ENCODE data around the gene SPACA7. TPM values are rescaled to one million over a fixed set of nuclear protein-coding genes. Genes with fewer than 3 reads are reported as not detected.

Gene SPACA7
- total and polyA plus RNA-seq, 4 donors = not detected

GRCh38 chr13:112448621-112449544, 72.7 kb downstream of the SPACA7 start:
- Histone ChIP-seq H3K9ac (ENCODE audit: low read depth in 1 of 2, low read length in 2 of 2) (no peak overlapping the region), H3K27me3 (ENCODE audit: control insufficient read depth in 4 of 4, insufficient read depth in 4 of 4, low read length in 3 of 4) (no peaks in the 10 kb centered on the region), H3K36me3 (ENCODE audit: control insufficient read depth in 4 of 4, insufficient read depth in 3 of 4, low read depth in 1 of 4, low read length in 3 of 4) (peaks cover 0 to 3% (median 0%) of the 10 kb centered on the region in 4 donors), H3K4me1 (ENCODE audit: control insufficient read depth in 4 of 4, insufficient read depth in 4 of 4, low read length in 3 of 4) (peaks cover 0 to 9% (median 3%) of the 10 kb centered on the region in 4 donors), H3K27ac (ENCODE audit: low read depth in 1 of 2, low read length in 2 of 2) (no peak overlapping the region), H3K9me3 (ENCODE audit: control insufficient read depth in 4 of 4, low read length in 3 of 4) (no peaks in the 10 kb centered on the region), H3K4me3 (ENCODE audit: low read depth in 1 of 3, low read length in 3 of 3) (no peak overlapping the region)
- WGBS = 85% methylated on average over 20 of the region's 20 CpGs
- TF ChIP-seq FOXA2 (IDR thresholded peaks at IDR 0.05) = no peak
- TF ChIP-seq HNF4G (IDR thresholded peaks at IDR 0.05) = no peak
- no peak for TF ChIP-seq RXRA (IDR thresholded peaks at IDR 0.05)
- TF ChIP-seq, protein P1, sequence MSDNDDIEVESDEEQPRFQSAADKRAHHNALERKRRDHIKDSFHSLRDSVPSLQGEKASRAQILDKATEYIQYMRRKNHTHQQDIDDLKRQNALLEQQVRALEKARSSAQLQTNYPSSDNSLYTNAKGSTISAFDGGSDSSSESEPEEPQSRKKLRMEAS (IDR thresholded peaks at IDR 0.05) = no peak
- TF ChIP-seq, protein P2, sequence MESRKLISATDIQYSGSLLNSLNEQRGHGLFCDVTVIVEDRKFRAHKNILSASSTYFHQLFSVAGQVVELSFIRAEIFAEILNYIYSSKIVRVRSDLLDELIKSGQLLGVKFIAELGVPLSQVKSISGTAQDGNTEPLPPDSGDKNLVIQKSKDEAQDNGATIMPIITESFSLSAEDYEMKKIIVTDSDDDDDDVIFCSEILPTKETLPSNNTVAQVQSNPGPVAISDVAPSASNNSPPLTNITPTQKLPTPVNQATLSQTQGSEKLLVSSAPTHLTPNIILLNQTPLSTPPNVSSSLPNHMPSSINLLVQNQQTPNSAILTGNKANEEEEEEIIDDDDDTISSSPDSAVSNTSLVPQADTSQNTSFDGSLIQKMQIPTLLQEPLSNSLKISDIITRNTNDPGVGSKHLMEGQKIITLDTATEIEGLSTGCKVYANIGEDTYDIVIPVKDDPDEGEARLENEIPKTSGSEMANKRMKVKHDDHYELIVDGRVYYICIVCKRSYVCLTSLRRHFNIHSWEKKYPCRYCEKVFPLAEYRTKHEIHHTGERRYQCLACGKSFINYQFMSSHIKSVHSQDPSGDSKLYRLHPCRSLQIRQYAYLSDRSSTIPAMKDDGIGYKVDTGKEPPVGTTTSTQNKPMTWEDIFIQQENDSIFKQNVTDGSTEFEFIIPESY (IDR thresholded peaks at IDR 0.05) = no peak
- peak; percentile 23 for DNase-seq (ENCODE audit: low spot score)

- TF ChIP-seq RAD21 (IDR thresholded peaks at IDR 0.05) (no peak), TAF1 (conservative IDR thresholded peaks at IDR 0.05) (no peak), HNF4A (conservative IDR thresholded peaks at IDR 0.05) (no peak), RXRA (IDR thresholded peaks at IDR 0.05) (no peak), FOXA1 (IDR thresholded peaks at IDR 0.05) (no peak), FOXA2 (IDR thresholded peaks at IDR 0.05) (no peak), EGR1 (IDR thresholded peaks at IDR 0.05; ENCODE audit: low read depth in 2 of 2) (no peak), GABPA (IDR thresholded peaks at IDR 0.05 in 1 of 2, conservative IDR thresholded peaks at IDR 0.05 in 1 of 2) (no peak), REST (IDR thresholded peaks at IDR 0.05) (no peak), ATF3 (IDR thresholded peaks at IDR 0.05) (no peak), YY1 (IDR thresholded peaks at IDR 0.05) (no peak), CTCF (IDR thresholded peaks at IDR 0.05; ENCODE audit: low read depth, low read length, missing input control) (no peak), SP1 (IDR thresholded peaks at IDR 0.05) (no peak), JUND (IDR thresholded peaks at IDR 0.05) (no peak), HNF4G (IDR thresholded peaks at IDR 0.05) (no peak), NR2F2 (IDR thresholded peaks at IDR 0.05) (no peak)
- TF ChIP-seq, protein P1 (IDR thresholded peaks at IDR 0.05) = no peak
- TF ChIP-seq, protein P2 (IDR thresholded peaks at IDR 0.05) = no peak
- 84% methylated on average over 16 of the region's 16 CpGs for WGBS
- Histone ChIP-seq H3K36me3 (ENCODE audit: control insufficient read depth in 4 of 4, insufficient read depth in 3 of 4, low read depth in 1 of 4, low read length in 3 of 4) (peaks cover 0 to 3% (median 0%) of the 10 kb centered on the region in 4 donors), H3K9me3 (ENCODE audit: control insufficient read depth in 4 of 4, low read length in 3 of 4) (no peaks in the 10 kb centered on the region), H3K4me3 (ENCODE audit: low read depth in 1 of 3, low read length in 3 of 3) (no peak overlapping the region), H3K27me3 (ENCODE audit: control insufficient read depth in 4 of 4, insufficient read depth in 4 of 4, low read length in 3 of 4) (no peaks in the 10 kb centered on the region), H3K4me1 (ENCODE audit: control insufficient read depth in 4 of 4, insufficient read depth in 4 of 4, low read length in 3 of 4) (peaks cover 0 to 9% (median 3%) of the 10 kb centered on the region in 4 donors), H3K9ac (ENCODE audit: low read depth in 1 of 2, low read length in 2 of 2) (no peak overlapping the region), H3K27ac (ENCODE audit: low read depth in 1 of 2, low read length in 2 of 2) (no peak overlapping the region)
- DNase-seq (ENCODE audit: low spot score) = no peak
Measured at GRCh38 chr13:112449545-112449930, 73.4 kb downstream of the SPACA7 start.
